HG03060 (cell line): ENCODE data around the gene DENND6B.

Source experiments
- ATAC-seq: cut with Tn5 transposase; IDR thresholded peaks from one replicate; pipeline ENCODE4 v1.9.1; 2021; ENCODE audit warnings: low read depth, moderate number of reproducible peaks; ENCODE audit not compliant: unreplicated experiment

The DENND6B gene

DNA sequence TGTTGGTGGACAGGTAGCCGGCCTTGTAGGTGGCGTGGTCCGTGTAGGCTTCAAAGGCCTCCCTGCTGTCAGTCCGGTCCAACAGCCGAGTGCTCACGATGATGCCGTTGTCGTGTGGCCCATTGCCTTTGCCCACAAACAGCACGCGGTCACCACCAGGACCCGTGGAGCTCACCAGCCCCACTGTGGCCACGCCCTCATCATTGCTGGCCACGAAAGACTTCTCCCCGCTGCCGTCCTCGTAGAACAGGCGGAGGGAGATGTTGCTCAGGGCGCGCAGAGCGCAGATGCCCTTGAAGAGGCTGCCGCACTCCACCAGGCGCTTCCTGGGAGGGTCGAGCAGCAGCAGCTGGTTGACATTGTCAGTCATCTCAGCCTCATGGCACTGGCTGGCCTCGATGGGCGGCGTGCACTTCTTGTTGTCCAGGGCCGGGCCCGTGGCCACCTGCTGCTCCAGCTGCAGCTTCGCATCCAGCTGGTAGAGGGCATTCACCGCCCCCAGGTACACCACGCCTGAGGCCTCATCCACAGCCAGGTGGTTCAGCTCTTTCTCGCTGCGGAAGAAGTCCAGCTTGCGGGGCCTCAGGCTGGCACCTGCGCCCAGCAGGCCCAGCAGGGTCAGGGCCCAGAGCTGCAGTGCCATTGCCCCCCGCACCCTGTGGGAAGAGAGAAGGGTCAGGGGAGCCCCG lies 36.7 kb downstream of the DENND6B start:
- ATAC-seq: no peak

DNA sequence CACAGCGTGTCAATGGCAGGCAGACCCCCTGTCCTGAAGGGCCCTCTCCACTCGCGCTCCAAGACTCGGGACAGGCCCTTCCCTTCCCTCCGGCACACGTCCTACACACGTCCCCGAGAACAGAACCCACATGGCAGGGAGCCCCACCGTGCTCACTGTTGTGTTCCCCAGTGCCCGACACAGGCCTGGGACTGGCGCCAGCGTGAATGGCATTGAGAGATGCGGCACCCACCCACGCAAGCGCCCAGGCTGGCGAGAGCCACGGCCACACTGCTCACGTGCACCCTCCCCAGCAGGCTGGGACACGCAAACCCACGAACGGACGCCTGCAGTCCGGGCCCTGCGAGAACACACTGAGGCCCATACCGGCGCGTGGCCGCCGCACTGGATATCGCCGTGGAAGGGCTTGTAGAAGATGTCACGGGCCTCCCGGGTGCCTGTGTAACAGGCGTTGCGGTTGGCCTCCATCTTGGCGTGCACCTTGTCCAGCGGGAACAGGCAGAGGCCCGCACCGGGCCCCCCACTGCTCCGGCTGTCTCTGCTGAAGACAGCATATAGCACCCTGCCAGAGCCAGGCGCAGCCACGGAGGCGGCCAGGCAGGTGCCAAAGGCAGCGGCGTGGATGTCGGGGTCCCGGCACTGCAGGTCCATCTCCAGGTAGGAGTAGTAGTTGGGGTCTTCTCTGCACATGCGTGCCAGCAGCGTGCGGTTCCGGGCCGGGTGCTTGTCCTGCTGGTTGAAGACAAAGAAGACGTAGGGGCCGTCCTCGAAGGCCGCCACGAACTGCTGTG lies 37.5 kb downstream of the DENND6B start:
- ATAC-seq: no peak

DNA sequence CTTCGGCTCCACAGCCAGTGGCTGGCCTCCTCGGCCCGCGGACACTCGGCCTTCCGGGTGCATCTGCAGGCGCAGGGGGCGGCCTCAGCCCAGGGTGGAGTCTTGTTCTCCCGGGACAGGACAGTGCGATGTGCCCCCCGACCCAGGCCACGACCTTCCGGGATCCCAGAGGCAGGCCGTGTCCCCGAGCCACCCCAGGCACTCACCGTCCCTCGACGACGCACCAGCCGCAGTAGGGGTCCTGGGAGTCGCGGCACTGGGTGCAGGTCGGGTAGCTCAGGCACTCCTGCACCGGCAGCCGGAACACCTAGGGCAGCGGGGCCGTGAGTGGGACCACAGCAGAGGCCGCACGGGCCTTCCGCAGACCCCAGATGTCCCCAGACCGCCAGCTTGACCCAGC lies 39.1 kb downstream of the DENND6B start:
- no peak for ATAC-seq

DNA sequence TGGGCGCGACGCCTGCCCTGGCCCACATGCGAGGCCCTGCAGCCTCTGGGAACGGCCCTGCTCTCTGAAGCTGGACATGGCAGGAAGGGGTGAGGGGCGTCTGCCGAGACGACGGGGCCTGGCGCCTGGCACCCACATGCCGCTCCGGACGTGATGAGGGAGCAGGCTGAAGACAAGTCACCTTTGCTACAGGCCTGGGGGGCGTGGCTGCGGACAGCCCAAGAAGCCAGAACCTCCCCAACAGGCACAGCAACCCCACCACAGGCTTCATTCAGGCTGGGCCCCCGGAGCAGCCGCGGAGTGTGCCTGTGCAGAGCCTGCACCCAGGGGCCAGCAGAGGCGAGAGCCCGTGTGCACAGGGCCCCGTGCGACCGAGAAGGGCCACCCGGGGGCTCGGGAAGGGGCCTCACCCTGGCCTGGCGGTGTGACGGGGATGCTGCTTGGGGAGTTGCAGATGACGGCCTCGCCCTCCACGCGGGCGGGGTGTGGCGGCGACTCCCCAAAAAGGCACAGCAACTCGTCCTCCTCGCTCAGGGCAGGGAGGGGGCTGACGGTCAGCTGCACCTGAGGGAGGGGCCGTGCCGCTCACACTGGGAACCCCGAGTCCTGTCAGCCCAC lies 40.0 kb downstream of the DENND6B start:
- ATAC-seq: no peak

GRCh38 chr22:50286275-50286674 lies 40.5 kb downstream of the DENND6B start:
- no peak for ATAC-seq

DNA sequence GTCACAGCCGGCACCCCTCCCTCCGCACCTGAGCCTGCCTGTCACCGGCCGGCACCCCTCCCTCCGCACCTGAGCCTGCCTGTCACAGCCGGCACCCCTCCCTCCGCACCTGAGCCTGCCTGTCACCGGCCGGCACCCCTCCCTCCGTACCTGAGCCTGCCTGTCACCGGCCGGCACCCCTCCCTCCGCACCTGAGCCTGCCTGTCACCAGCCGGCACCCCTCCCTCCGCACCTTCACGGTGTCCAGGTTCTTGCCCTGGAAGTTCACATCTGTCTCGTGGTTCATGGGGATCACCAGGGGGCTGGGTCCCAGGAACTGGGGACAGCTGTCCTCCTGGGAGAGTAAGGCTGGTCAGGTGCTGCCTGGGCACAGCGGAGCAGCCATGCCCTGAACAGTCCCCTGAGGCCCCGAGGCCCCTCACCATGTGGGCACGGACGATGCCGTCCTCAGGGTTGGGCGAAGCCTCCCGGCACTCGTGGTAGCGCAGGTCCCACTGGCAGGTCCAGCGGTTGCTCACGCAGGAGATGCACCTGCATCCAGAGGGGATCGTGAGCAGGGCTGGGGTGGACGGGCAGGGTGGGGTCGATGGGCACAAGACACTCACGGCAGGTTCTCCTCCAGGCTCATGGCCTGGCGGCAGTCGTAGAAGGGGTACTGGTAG lies 41.1 kb downstream of the DENND6B start:
- ATAC-seq: no peak

- no peak for ATAC-seq
These were observed 42.3 kb downstream of the DENND6B start for GRCh38 chr22:50284479-50284878.

DNA sequence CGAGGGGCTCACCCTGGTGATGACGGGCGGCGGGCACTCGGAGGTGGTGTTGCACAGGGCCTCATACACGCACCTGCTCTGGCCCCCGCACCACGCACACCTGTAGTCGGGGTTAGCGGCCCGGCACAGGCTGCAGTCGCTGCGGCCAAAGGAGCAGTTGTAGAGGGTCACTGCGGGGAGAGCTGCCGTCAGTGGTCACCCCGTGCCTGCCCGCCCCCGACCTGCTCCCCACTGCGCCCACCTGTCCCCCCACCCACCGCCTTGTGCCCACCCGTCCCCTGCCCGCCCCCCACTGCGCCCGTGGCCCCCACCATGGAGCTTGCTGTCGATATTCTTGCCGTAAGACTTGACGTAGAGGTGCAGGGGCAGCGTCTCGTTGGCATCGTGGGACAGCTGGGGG lies 43.0 kb downstream of the DENND6B start:
- no peak for ATAC-seq

- no peak for ATAC-seq
These were observed 44.3 kb downstream of the DENND6B start for GRCh38 chr22:50282361-50283155.

DNA sequence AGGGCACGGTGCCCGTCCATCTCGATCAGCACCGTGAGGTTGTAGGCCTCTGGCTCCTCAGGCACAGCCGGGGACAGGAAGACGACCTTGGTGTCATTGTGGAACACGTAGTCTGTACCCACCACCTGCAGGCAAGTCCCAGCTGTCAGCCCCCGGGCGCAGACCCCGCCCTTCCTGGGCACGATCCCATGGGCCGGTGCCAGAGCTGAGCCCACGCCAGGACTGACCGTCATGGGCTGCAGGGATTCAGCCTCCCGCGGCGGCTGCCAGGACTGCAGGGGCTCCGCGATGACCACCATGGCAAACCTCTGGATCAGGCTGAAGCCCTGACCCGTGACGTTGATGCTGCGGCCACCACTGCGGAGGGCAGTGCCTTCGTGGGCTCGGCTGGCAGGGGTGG lies 44.9 kb downstream of the DENND6B start:
- no peak for ATAC-seq

- no peak for ATAC-seq
These were observed 45.4 kb downstream of the DENND6B start for GRCh38 chr22:50281384-50281760.

- no peak for ATAC-seq
These were observed 46.0 kb downstream of the DENND6B start for GRCh38 chr22:50280708-50281383.

GRCh38 chr22:50280022-50280707 lies 46.6 kb downstream of the DENND6B start:
- no peak for ATAC-seq

GRCh38 chr22:50278956-50279619 lies 47.7 kb downstream of the DENND6B start:
- no peak for ATAC-seq

DNA sequence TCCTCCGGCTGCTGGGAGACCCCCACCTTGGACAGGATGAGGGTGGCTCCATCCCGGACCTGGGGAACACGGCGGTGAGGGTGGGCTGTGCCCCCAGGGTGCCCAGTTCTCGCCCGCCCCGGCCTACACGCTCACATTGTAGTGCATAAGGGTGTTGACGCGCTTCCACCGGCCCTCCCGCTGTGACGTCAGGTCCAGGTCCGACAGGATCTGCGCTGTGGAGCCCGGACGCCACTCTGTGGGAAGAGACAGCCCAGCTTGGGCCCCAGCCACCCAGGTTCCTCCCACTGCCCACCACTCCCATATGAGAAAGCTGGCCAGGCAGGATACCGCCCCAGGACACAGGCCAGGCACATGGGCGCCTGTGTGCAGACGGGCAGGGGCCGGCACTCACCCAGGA lies 48.4 kb downstream of the DENND6B start:
- no peak for ATAC-seq

DNA sequence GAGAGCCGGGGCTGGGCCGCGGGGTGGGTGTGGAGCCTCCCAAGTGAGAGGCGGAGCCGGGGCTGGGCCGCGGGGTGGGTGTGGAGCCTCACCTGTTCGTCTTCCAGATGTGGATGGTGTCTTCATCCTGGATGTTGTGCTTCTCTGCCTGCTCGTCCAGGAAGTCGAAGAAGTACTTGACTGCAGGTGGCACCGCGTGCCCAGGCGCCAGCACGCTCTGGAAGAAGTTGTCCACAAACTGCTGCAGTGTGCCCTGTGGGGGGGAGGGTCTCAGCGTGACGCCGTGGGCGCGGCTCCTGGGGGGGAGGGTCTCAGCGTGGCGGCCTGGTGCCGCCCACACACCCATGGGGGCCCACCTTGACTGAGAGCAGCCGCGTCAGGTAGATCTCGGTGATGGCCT lies 49.1 kb downstream of the DENND6B start:
- no peak for ATAC-seq

GRCh38 chr22:50276143-50276542 lies 50.7 kb downstream of the DENND6B start:
- ATAC-seq: no peak

DNA sequence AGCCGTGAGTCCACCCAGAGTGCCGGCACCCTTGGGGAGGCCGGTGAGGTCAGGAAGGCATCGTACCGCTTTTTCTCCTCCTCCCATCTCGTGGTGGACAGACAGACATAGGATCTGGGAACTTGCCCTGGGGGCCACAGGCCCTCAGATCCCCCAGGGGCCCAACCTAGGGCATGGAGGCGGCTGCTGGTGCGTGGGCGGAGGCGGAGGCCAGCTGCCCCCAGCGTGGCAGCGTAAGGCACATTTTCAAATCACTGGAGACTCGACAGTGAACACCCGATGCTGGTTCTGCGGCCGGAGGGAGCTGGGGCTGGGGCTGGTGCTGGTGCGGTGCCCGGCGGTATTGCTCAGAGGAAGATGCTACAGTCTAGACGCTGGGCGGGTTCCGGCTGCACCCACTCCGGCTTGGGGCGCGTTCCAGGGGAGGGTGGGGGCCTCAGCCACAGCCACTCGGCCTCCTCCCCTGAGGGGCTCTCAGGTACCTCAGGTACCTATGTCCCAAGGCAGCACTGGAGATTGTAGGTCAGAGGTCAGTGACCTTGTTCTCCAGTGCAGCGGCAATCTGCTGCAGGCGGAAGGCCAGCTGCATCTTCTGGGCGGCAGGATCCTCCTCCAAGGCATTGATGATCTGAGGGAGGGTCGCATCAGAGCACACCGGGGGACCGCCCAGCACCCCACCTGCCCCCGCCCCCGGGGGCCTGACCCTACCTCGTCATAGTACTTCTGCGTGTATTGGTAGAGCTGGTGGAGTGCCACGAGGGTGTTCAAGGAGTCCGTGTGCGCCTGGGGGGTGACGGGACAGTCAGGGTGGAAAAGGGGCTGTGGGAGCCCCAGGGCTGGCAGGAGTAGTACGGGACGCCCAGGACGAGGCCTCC lies 51.4 kb downstream of the DENND6B start:
- ATAC-seq: no peak
